ENCODE results near the gene WDR64. TPM values are rescaled to one million over a fixed set of nuclear protein-coding genes. Genes with fewer than 3 reads are reported as not detected.

WDR64 gene
- polyA plus RNA-seq, 2 of the 4 experiments (the other 2 are of a cell fraction) = not detected

- ATAC-seq (no peak), FAIRE-seq (no peak), DNase-seq (ENCODE audit: low read depth in 1 of 2, low spot score in 1 of 2) (no peak)
- Histone ChIP-seq H3K4me2 (no peak overlapping the region), H3K4me1 (no peaks in the 10 kb centered on the region), H3K9me3 (0 out of 3 replicates have a peak, but pooled peaks cover 4% of the 10 kb centered on the region), H3K27ac (no peak overlapping the region), H3K4me3 (no peak overlapping the region)
- ChIA-PET CTCF (interaction anchor here (0.6 kb wide), 1 partner anchor 58 kb away, joined by 3 read pairs; no protein-coding TSS in a partner anchor), POLR2A (no interaction called here)
- 79% methylated on average over 5 of the region's 5 CpGs for WGBS (ENCODE audit: missing lambda C conversion rate)
- TF ChIP-seq HEYL (CRISPR knock-in tag; IDR thresholded peaks at IDR 0.05) = no peak
- TF ChIP-seq E2F6 (IDR thresholded peaks at IDR 0.05; ENCODE audit: borderline replicate concordance, low read depth) = no peak
- TF ChIP-seq HOXB5 (CRISPR knock-in tag; IDR thresholded peaks at IDR 0.05) = no peak
- no peak for TF ChIP-seq PBX3 (IDR thresholded peaks at IDR 0.05)
- TF ChIP-seq PHF8 (IDR thresholded peaks at IDR 0.05; ENCODE audit: borderline replicate concordance, low read depth) = no peak
- TF ChIP-seq CTCF (IDR thresholded peaks at IDR 0.05) = no peak
- no peak for TF ChIP-seq FOSB (CRISPR knock-in tag; IDR thresholded peaks at IDR 0.05)
- TF ChIP-seq POLR2AphosphoS2 (conservative IDR thresholded peaks at IDR 0.05; ENCODE audit: low read length) = no peak
- TF ChIP-seq SREBF2 (IDR thresholded peaks at IDR 0.05) = no peak
- TF ChIP-seq RFX5 (IDR thresholded peaks at IDR 0.05) = no peak
- no peak for TF ChIP-seq RCOR1 (IDR thresholded peaks at IDR 0.05; ENCODE audit: low read depth, low read length)
- no peak for TF ChIP-seq NFE2L2 (conservative IDR thresholded peaks at IDR 0.05; ENCODE audit: low read length)
- no peak for TF ChIP-seq ZSCAN20 (CRISPR knock-in tag; IDR thresholded peaks at IDR 0.05)
- no peak for TF ChIP-seq ATOH8 (CRISPR knock-in tag; IDR thresholded peaks at IDR 0.05; ENCODE audit: low read depth)
- no peak for TF ChIP-seq RNF2 (IDR thresholded peaks at IDR 0.05; ENCODE audit: borderline replicate concordance, low read depth)
- TF ChIP-seq ZNF302 (CRISPR knock-in tag; IDR thresholded peaks at IDR 0.05) = no peak
- no peak for TF ChIP-seq MAFK (IDR thresholded peaks at IDR 0.05; ENCODE audit: partially characterized antibody)
- TF ChIP-seq EP300 (IDR thresholded peaks at IDR 0.05) = no peak
- TF ChIP-seq USF2 (IDR thresholded peaks at IDR 0.05) = no peak
Measured at GRCh38 chr1:241677201-241677600, 25.1 kb downstream of the WDR64 start.

- no peak overlapping the region for H3K27ac ChIP-seq
- no peaks in the 10 kb centered on the region for H3K4me1 ChIP-seq
- no peak overlapping the region for H3K4me2 ChIP-seq
- no peak overlapping the region for H3K4me3 ChIP-seq
- 89% methylated on average over 2 of the region's 2 CpGs for WGBS (ENCODE audit: missing lambda C conversion rate)
- ATAC-seq (no peak), DNase-seq (ENCODE audit: low read depth in 1 of 2, low spot score in 1 of 2) (no peak), FAIRE-seq (no peak)
- TF ChIP-seq RCOR1 (IDR thresholded peaks at IDR 0.05; ENCODE audit: low read depth, low read length) = no peak
- TF ChIP-seq MAX (IDR thresholded peaks at IDR 0.05) = no peak
- no peak for TF ChIP-seq PBX3 (IDR thresholded peaks at IDR 0.05)
- no peak for TF ChIP-seq ZSCAN20 (CRISPR knock-in tag; IDR thresholded peaks at IDR 0.05)
- TF ChIP-seq ZNF302 (CRISPR knock-in tag; IDR thresholded peaks at IDR 0.05) = no peak
- no peak for TF ChIP-seq CHD2 (IDR thresholded peaks at IDR 0.05; ENCODE audit: low read length, partially characterized antibody)
- TF ChIP-seq HOXB5 (CRISPR knock-in tag; IDR thresholded peaks at IDR 0.05) = no peak
- no peak for TF ChIP-seq RNF2 (IDR thresholded peaks at IDR 0.05; ENCODE audit: borderline replicate concordance, low read depth)
- no peak for TF ChIP-seq ELK1 (IDR thresholded peaks at IDR 0.05; ENCODE audit: low read depth, low read length)
- TF ChIP-seq RFX5 (IDR thresholded peaks at IDR 0.05) = no peak
- no peak for TF ChIP-seq FOSB (CRISPR knock-in tag; IDR thresholded peaks at IDR 0.05)
- TF ChIP-seq HDAC2 (IDR thresholded peaks at IDR 0.05) = no peak
- no peak for TF ChIP-seq KDM5A (IDR thresholded peaks at IDR 0.05)
- no peak for TF ChIP-seq USF2 (IDR thresholded peaks at IDR 0.05)
- CTCF ChIA-PET = no interaction called here
- POLR2A ChIA-PET = no interaction called here
- no peaks in the 10 kb centered on the region for H3K9me3 ChIP-seq
Measured at GRCh38 chr1:241678536-241678935, 26.5 kb downstream of the WDR64 start.

Data from A549 (cell line).